ENCODE data around the gene CHD2.

Gene CHD2

DNA sequence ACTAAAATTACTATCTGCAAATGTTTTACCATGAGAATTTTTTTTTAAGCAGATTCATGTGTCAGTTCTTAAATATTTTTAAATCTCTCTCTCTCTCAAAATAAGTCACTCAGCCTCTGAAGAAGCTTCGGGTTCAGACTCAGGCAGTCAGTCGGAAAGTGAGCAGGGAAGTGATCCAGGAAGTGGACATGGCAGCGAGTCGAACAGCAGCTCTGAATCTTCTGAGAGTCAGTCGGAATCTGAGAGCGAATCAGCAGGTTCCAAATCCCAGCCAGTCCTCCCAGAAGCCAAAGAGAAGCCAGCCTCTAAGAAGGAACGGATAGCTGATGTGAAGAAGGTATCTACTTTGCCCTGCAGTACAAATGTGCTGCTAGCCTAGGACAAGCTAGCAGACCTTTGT, 24.1 kb downstream of the CHD2 start:
- Histone ChIP-seq H3K27me3 (ENCODE audit: insufficient read depth, low read length) (no peaks in the 10 kb centered on the region), H2BK120ac (ENCODE audit: insufficient read depth, low read length, poor library complexity) (no peak overlapping the region), H3K79me1 (ENCODE audit: low read length) (peaks cover 4% of the 10 kb centered on the region), H3K18ac (ENCODE audit: low read length) (no peak overlapping the region), H2BK5ac (ENCODE audit: low read depth, low read length, poor library complexity) (no peak overlapping the region), H2BK12ac (ENCODE audit: low read length) (no peak overlapping the region), H3K9me3 (ENCODE audit: insufficient read depth, low read depth, low read length) (no peaks in the 10 kb centered on the region), H3K4me1 (ENCODE audit: control insufficient read depth in 1 of 2, insufficient read depth in 2 of 2, low read length in 2 of 2) (peaks cover 13 to 21% of the 10 kb centered on the region in 2 experiments), H4K91ac (ENCODE audit: low read depth, low read length) (no peak overlapping the region), H3K4me2 (ENCODE audit: low read length) (no peak overlapping the region), H2AFZ (ENCODE audit: insufficient read depth, low read length, poor library complexity) (no peak overlapping the region), H4K12ac (ENCODE audit: low read depth, low read length) (no peak overlapping the region), H3K27ac (ENCODE audit: low read depth, low read length) (no peak overlapping the region), H3K4ac (ENCODE audit: low read depth, low read length) (no peak overlapping the region), H4K8ac (ENCODE audit: low read depth, low read length) (no peak overlapping the region), H3K9ac (ENCODE audit: low read length) (no peak overlapping the region), H3K79me2 (ENCODE audit: control insufficient read depth, insufficient read depth, low read length, poor library complexity) (no peaks in the 10 kb centered on the region), H3K23ac (ENCODE audit: low read length) (no peak overlapping the region), H2AK5ac (ENCODE audit: low read length) (no peak overlapping the region), H3K36me3 (ENCODE audit: control insufficient read depth in 1 of 2, insufficient read depth in 2 of 2, low read length in 2 of 2) (peaks cover 12 to 32% of the 10 kb centered on the region in 2 experiments), H3K4me3 (ENCODE audit: low read depth, low read length) (no peak overlapping the region), H3K14ac (ENCODE audit: low read length) (no peak overlapping the region)
- no peak for DNase-seq
- WGBS (ENCODE audit: extremely low coverage, insufficient coverage, insufficient read length) = no CpG with 5 or more reads among the region's 7 CpGs

GRCh38 chr15:92925454-92925853, 25.3 kb downstream of the CHD2 start:
- peaks cover 4% of the 10 kb centered on the region for H3K79me1 ChIP-seq (ENCODE audit: low read length)
- no peak overlapping the region for H3K4ac ChIP-seq (ENCODE audit: low read depth, low read length)
- H2BK12ac ChIP-seq (ENCODE audit: low read length) = no peak overlapping the region
- H3K27ac ChIP-seq (ENCODE audit: low read depth, low read length) = no peak overlapping the region
- H3K79me2 ChIP-seq (ENCODE audit: control insufficient read depth, insufficient read depth, low read length, poor library complexity) = no peaks in the 10 kb centered on the region
- no peak overlapping the region for H2AFZ ChIP-seq (ENCODE audit: insufficient read depth, low read length, poor library complexity)
- H3K36me3 ChIP-seq (ENCODE audit: control insufficient read depth in 1 of 2, insufficient read depth in 2 of 2, low read length in 2 of 2) = peaks cover 12 to 35% of the 10 kb centered on the region in 2 experiments
- no peak overlapping the region for H3K18ac ChIP-seq (ENCODE audit: low read length)
- no CpG with 5 or more reads among the region's 2 CpGs for WGBS (ENCODE audit: extremely low coverage, insufficient coverage, insufficient read length)
- H4K12ac ChIP-seq (ENCODE audit: low read depth, low read length) = no peak overlapping the region
- H4K91ac ChIP-seq (ENCODE audit: low read depth, low read length) = no peak overlapping the region
- no peak overlapping the region for H2AK5ac ChIP-seq (ENCODE audit: low read length)
- no peak overlapping the region for H3K14ac ChIP-seq (ENCODE audit: low read length)
- H3K9ac ChIP-seq (ENCODE audit: low read length) = no peak overlapping the region
- H4K8ac ChIP-seq (ENCODE audit: low read depth, low read length) = no peak overlapping the region
- no peak overlapping the region for H3K23ac ChIP-seq (ENCODE audit: low read length)
- H3K4me2 ChIP-seq (ENCODE audit: low read length) = no peak overlapping the region
- DNase-seq = no peak
- H2BK5ac ChIP-seq (ENCODE audit: low read depth, low read length, poor library complexity) = no peak overlapping the region
- H3K4me3 ChIP-seq (ENCODE audit: low read depth, low read length) = no peak overlapping the region
- H3K4me1 ChIP-seq (ENCODE audit: control insufficient read depth in 1 of 2, insufficient read depth in 2 of 2, low read length in 2 of 2) = peaks cover 12 to 27% of the 10 kb centered on the region in 2 experiments
- no peaks in the 10 kb centered on the region for H3K27me3 ChIP-seq (ENCODE audit: insufficient read depth, low read length)
- no peaks in the 10 kb centered on the region for H3K9me3 ChIP-seq (ENCODE audit: insufficient read depth, low read depth, low read length)
- no peak overlapping the region for H2BK120ac ChIP-seq (ENCODE audit: insufficient read depth, low read length, poor library complexity)

- no peak overlapping the region for H3K27ac ChIP-seq (ENCODE audit: low read depth, low read length)
- no peak overlapping the region for H2BK120ac ChIP-seq (ENCODE audit: insufficient read depth, low read length, poor library complexity)
- H3K4me3 ChIP-seq (ENCODE audit: low read depth, low read length) = no peak overlapping the region
- H2BK5ac ChIP-seq (ENCODE audit: low read depth, low read length, poor library complexity) = no peak overlapping the region
- H3K4me2 ChIP-seq (ENCODE audit: low read length) = no peak overlapping the region
- H3K79me1 ChIP-seq (ENCODE audit: low read length) = peaks cover 1% of the 10 kb centered on the region
- no peak overlapping the region for H2AFZ ChIP-seq (ENCODE audit: insufficient read depth, low read length, poor library complexity)
- H3K14ac ChIP-seq (ENCODE audit: low read length) = no peak overlapping the region
- no peak overlapping the region for H4K91ac ChIP-seq (ENCODE audit: low read depth, low read length)
- no peak overlapping the region for H4K12ac ChIP-seq (ENCODE audit: low read depth, low read length)
- H2BK12ac ChIP-seq (ENCODE audit: low read length) = no peak overlapping the region
- H4K8ac ChIP-seq (ENCODE audit: low read depth, low read length) = no peak overlapping the region
- no peaks in the 10 kb centered on the region for H3K27me3 ChIP-seq (ENCODE audit: insufficient read depth, low read length)
- H3K23ac ChIP-seq (ENCODE audit: low read length) = no peak overlapping the region
- H3K9ac ChIP-seq (ENCODE audit: low read length) = no peak overlapping the region
- H3K18ac ChIP-seq (ENCODE audit: low read length) = no peak overlapping the region
- no peaks in the 10 kb centered on the region for H3K9me3 ChIP-seq (ENCODE audit: insufficient read depth, low read depth, low read length)
- no CpG with 5 or more reads among the region's 3 CpGs for WGBS (ENCODE audit: extremely low coverage, insufficient coverage, insufficient read length)
- H3K4me1 ChIP-seq (ENCODE audit: control insufficient read depth in 1 of 2, insufficient read depth in 2 of 2, low read length in 2 of 2) = peaks cover 4 to 13% of the 10 kb centered on the region in 2 experiments
- H2AK5ac ChIP-seq (ENCODE audit: low read length) = no peak overlapping the region
- H3K4ac ChIP-seq (ENCODE audit: low read depth, low read length) = no peak overlapping the region
- no peaks in the 10 kb centered on the region for H3K79me2 ChIP-seq (ENCODE audit: control insufficient read depth, insufficient read depth, low read length, poor library complexity)
- peaks cover 23 to 41% of the 10 kb centered on the region in 2 experiments for H3K36me3 ChIP-seq (ENCODE audit: control insufficient read depth in 1 of 2, insufficient read depth in 2 of 2, low read length in 2 of 2)
- DNase-seq = no peak
Observed at GRCh38 chr15:92928225-92928750, 28.2 kb downstream of the CHD2 start.

DNA sequence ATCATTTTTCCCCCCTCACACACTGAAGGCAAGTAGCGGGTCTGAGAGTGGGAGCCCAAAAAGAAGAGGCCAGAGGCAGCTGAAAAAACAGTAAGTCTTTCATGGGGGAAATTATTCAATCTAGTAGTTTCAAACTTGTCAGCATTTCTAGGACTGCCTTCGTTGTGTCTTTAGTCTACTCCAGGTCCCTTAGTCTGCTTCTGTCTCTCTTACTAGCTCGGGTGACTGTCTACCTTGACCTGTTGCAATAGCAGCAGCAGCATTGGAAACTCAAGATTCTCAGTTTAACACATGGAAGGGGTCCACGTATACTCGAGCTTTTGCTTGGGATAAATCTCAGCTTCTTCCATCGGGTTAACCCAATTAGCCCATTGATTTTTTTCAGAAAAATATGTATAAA, 28.9 kb downstream of the CHD2 start:
- no peak overlapping the region for H3K27ac ChIP-seq (ENCODE audit: low read depth, low read length)
- no peaks in the 10 kb centered on the region for H3K79me2 ChIP-seq (ENCODE audit: control insufficient read depth, insufficient read depth, low read length, poor library complexity)
- H3K4me3 ChIP-seq (ENCODE audit: low read depth, low read length) = no peak overlapping the region
- DNase-seq = no peak
- no peak overlapping the region for H4K8ac ChIP-seq (ENCODE audit: low read depth, low read length)
- WGBS (ENCODE audit: extremely low coverage, insufficient coverage, insufficient read length) = no CpG with 5 or more reads among the region's 6 CpGs
- no peak overlapping the region for H3K14ac ChIP-seq (ENCODE audit: low read length)
- no peak overlapping the region for H3K9ac ChIP-seq (ENCODE audit: low read length)
- H3K4me2 ChIP-seq (ENCODE audit: low read length) = no peak overlapping the region
- no peak overlapping the region for H4K91ac ChIP-seq (ENCODE audit: low read depth, low read length)
- H3K36me3 ChIP-seq (ENCODE audit: control insufficient read depth in 1 of 2, insufficient read depth in 2 of 2, low read length in 2 of 2) = peaks cover 24 to 44% of the 10 kb centered on the region in 2 experiments
- H2BK120ac ChIP-seq (ENCODE audit: insufficient read depth, low read length, poor library complexity) = no peak overlapping the region
- no peak overlapping the region for H2BK12ac ChIP-seq (ENCODE audit: low read length)
- H3K79me1 ChIP-seq (ENCODE audit: low read length) = peaks cover 1% of the 10 kb centered on the region
- no peak overlapping the region for H2AFZ ChIP-seq (ENCODE audit: insufficient read depth, low read length, poor library complexity)
- H3K18ac ChIP-seq (ENCODE audit: low read length) = no peak overlapping the region
- H3K9me3 ChIP-seq (ENCODE audit: insufficient read depth, low read depth, low read length) = no peaks in the 10 kb centered on the region
- H2AK5ac ChIP-seq (ENCODE audit: low read length) = no peak overlapping the region
- no peaks in the 10 kb centered on the region for H3K27me3 ChIP-seq (ENCODE audit: insufficient read depth, low read length)
- H4K12ac ChIP-seq (ENCODE audit: low read depth, low read length) = no peak overlapping the region
- no peak overlapping the region for H3K4ac ChIP-seq (ENCODE audit: low read depth, low read length)
- H2BK5ac ChIP-seq (ENCODE audit: low read depth, low read length, poor library complexity) = no peak overlapping the region
- no peak overlapping the region for H3K23ac ChIP-seq (ENCODE audit: low read length)
- H3K4me1 ChIP-seq (ENCODE audit: control insufficient read depth in 1 of 2, insufficient read depth in 2 of 2, low read length in 2 of 2) = peaks cover 4 to 15% of the 10 kb centered on the region in 2 experiments

Data from trophoblast cell (in vitro differentiated cells and primary cell).